CD14-positive monocyte (primary cell): ENCODE data around the gene SYTL2. TPM values are rescaled to one million over a fixed set of nuclear protein-coding genes. Genes with fewer than 3 reads are reported as not detected.

ENCODE experiments used
- DNase-seq, 3 donors: peaks; one replicate each; pipeline ENCODE4 v3.0.0-alpha.2; 2011 to 2022
- H2AFZ ChIP-seq: 2 replicates; pipeline ENCODE4 v1.6.0; 2012; ENCODE audit warnings: mild to moderate bottlenecking, low read depth, low read length, inconsistent platforms; ENCODE audit not compliant: insufficient read depth, poor library complexity, severe bottlenecking
- H3K27ac ChIP-seq, 2 donors: 1 replicate in 1 of 2; 2 replicates in 1 of 2; pipeline ENCODE4 v1.5.1; 2012 to 2013; ENCODE audit warnings: low read length in 2 of 2, control low read depth in 1 of 2, inconsistent platforms in 1 of 2, low read depth in 1 of 2, mild to moderate bottlenecking in 1 of 2
- H3K27me3 ChIP-seq, 2 donors: one replicate each; pipeline versions ENCODE4 v1.6.0 to v1.6.1; 2011 to 2013; ENCODE audit warnings: low read length in 2 of 2; ENCODE audit not compliant: control insufficient read depth in 2 of 2, insufficient read depth in 2 of 2
- H3K36me3 ChIP-seq, 2 donors: replicated peaks in 1 of 2; 1 replicate in 1 of 2; 2 replicates in 1 of 2; pipeline versions ENCODE4 v1.5.1 to v1.6.1; 2012 to 2013; ENCODE audit warnings: low read length in 2 of 2, control low read depth in 1 of 2, inconsistent platforms in 1 of 2, mild to moderate bottlenecking in 1 of 2; ENCODE audit not compliant: insufficient read depth in 2 of 2, control insufficient read depth in 1 of 2
- H3K4me1 ChIP-seq, 2 donors: 1 replicate in 1 of 2; 2 replicates in 1 of 2; pipeline versions ENCODE4 v1.5.1 to v1.6.1; 2012 to 2013; ENCODE audit warnings: low read length in 2 of 2, control low read depth in 1 of 2, inconsistent platforms in 1 of 2, mild to moderate bottlenecking in 1 of 2, moderate library complexity in 1 of 2; ENCODE audit not compliant: insufficient read depth in 2 of 2, control insufficient read depth in 1 of 2
- H3K4me2 ChIP-seq: replicated peaks from 2 replicates; pipeline ENCODE3; 2012; ENCODE audit warnings: low read length, moderate library complexity, mild to moderate bottlenecking; ENCODE audit not compliant: poor library complexity, severe bottlenecking; ENCODE audit errors: extremely low read depth
- H3K4me3 ChIP-seq, 3 experiments: fragments of 200-600 bp in 1 of 3; sonication (generic) in 1 of 3; replicated peaks in 1 of 3; 1 replicate in 2 of 3; 2 replicates in 1 of 3; pipeline ENCODE4 v1.5.1; 2011 to 2013; ENCODE audit warnings: low read length in 3 of 3, mild to moderate bottlenecking in 3 of 3, control low read depth in 2 of 3, low read depth in 2 of 3, inconsistent platforms in 1 of 3, moderate library complexity in 1 of 3
- H3K79me2 ChIP-seq: 2 replicates; pipeline ENCODE4 v1.6.0; 2012; ENCODE audit warnings: mild to moderate bottlenecking, control low read depth, inconsistent platforms, low read length, moderate library complexity; ENCODE audit not compliant: insufficient read depth
- H3K9ac ChIP-seq: 2 replicates; pipeline ENCODE4 v1.6.0; 2017; ENCODE audit warnings: low read length, mild to moderate bottlenecking; ENCODE audit not compliant: insufficient read depth, poor library complexity, severe bottlenecking
- H3K9me3 ChIP-seq, 2 donors: replicated peaks in 1 of 2; 1 replicate in 1 of 2; 2 replicates in 1 of 2; pipeline versions ENCODE4 v1.5.1 to v1.6.1; 2012 to 2013; ENCODE audit warnings: low read length in 2 of 2, control low read depth in 1 of 2; ENCODE audit not compliant: control insufficient read depth in 1 of 2, insufficient read depth in 1 of 2
- H4K20me1 ChIP-seq: 2 replicates; pipeline ENCODE4 v1.6.0; 2012; ENCODE audit warnings: mild to moderate bottlenecking, low read length, control low read depth, moderate library complexity; ENCODE audit not compliant: insufficient read depth
- H3K27ac Mint-ChIP-seq, 7 donors: one replicate each; pipeline ENCODE4 v1.8.0; 2020; ENCODE audit warnings: mild to moderate bottlenecking in 7 of 7, mixed read lengths in 7 of 7, moderate library complexity in 6 of 7, inconsistent platforms in 2 of 7
- H3K27me3 Mint-ChIP-seq, 3 donors: one replicate each; pipeline ENCODE4 v1.8.0; 2021 to 2022; ENCODE audit warnings: low read depth in 3 of 3, mild to moderate bottlenecking in 3 of 3, mixed read lengths in 3 of 3, moderate library complexity in 3 of 3, inconsistent platforms in 1 of 3
- H3K36me3 Mint-ChIP-seq, 2 donors: one replicate each; pipeline ENCODE4 v1.8.0; 2020; ENCODE audit warnings: mixed read lengths in 2 of 2, inconsistent platforms in 1 of 2, mild to moderate bottlenecking in 1 of 2
- H3K4me1 Mint-ChIP-seq: one replicate; pipeline ENCODE4 v1.8.0; 2020; ENCODE audit warnings: mild to moderate bottlenecking, mixed read lengths
- H3K4me3 Mint-ChIP-seq, 2 donors: one replicate each; pipeline ENCODE4 v1.8.0; 2020; ENCODE audit warnings: mild to moderate bottlenecking in 2 of 2, mixed read lengths in 2 of 2, moderate library complexity in 1 of 2
- H3K9me3 Mint-ChIP-seq, 7 donors: one replicate each; pipeline ENCODE4 v1.8.0; 2020 to 2022; ENCODE audit warnings: mixed read lengths in 7 of 7, mild to moderate bottlenecking in 6 of 7, moderate library complexity in 6 of 7, inconsistent platforms in 2 of 7
- CTCF ChIP-seq: fragments of 200-600 bp; IDR thresholded peaks from one replicate; pipeline ENCODE4 v1.8.0; 2022; ENCODE audit warnings: antibody characterized with exemption, mild to moderate bottlenecking
- WGBS: methylation state at CpG from one replicate; pipeline ENCODE4 v1.1.5; 2013; ENCODE audit warnings: missing lambda C conversion rate; ENCODE audit not compliant: insufficient coverage; 5-methylcytosine and 5-hydroxymethylcytosine counted together
- intact Hi-C, 2 donors: fragments of 100-400 bp; cut with micrococcal nuclease; formaldehyde crosslinking; loops; one replicate each; pipeline versions ENCODE4 v1.15.0 to v1.15.1; 2023
- polyA plus RNA-seq, 3 donors: library from polyadenylated mRNA; depleted of rRNA in 1 of 3; unstranded in 2 of 3; stranded (reverse) in 1 of 3; fragments of 300-500 nt in 2 of 3; fragments of >200 nt in 1 of 3; fragmentation: Illumina TruSeq in 2 of 3; gene quantifications; 1 replicate in 2 of 3; 2 replicates in 1 of 3; pipeline ENCODE4 v1.2.3, GENCODE V29; 2012 to 2021

SYTL2 gene
- polyA plus RNA-seq, 3 donors: 0.30 to 0.48 (median 0.34) TPM

- no peak for TF ChIP-seq CTCF
- Histone ChIP-seq H3K79me2 (no peaks in the 10 kb centered on the region), H3K9me3 (no peaks in the 10 kb centered on the region), H3K4me3 (no peak overlapping the region), H3K9ac (no peak overlapping the region), H3K27ac (no peak overlapping the region), H2AFZ (no peak overlapping the region), H3K27me3 (no peaks in the 10 kb centered on the region), H3K36me3 (no peaks in the 10 kb centered on the region), H3K4me2 (no peak overlapping the region), H4K20me1 (no peaks in the 10 kb centered on the region), H3K4me1 (no peaks in the 10 kb centered on the region)
- no peak for DNase-seq
- Mint-ChIP-seq H3K4me1 (peaks cover 5% of the 10 kb centered on the region), H3K27ac (no peak overlapping the region), H3K9me3 (no peaks in the 10 kb centered on the region), H3K36me3 (no peaks in the 10 kb centered on the region), H3K27me3 (peaks cover 0 to 1% (median 0%) of the 10 kb centered on the region in 3 donors), H3K4me3 (no peak overlapping the region)
- intact Hi-C loops: no loop called here
- no CpG with 5 or more reads among the region's 1 CpG for WGBS
Measured at GRCh38 chr11:85828640-85828978, 17.7 kb upstream of the SYTL2 start.

- intact Hi-C loops: no loop called here
Measured at GRCh38 chr11:85827748-85828639, 17.1 kb upstream of the SYTL2 start.

More at GRCh38 chr11:85827748-85828639, 17.1 kb upstream of the SYTL2 start:
- no peaks in the 10 kb centered on the region for H3K4me1 ChIP-seq
- H3K9ac ChIP-seq: no peak overlapping the region
- Mint-ChIP-seq H3K9me3 (no peaks in the 10 kb centered on the region), H3K4me3 (no peak overlapping the region), H3K27me3 (peaks cover 0 to 1% (median 0%) of the 10 kb centered on the region in 3 donors), H3K36me3 (no peaks in the 10 kb centered on the region), H3K27ac (no peak overlapping the region), H3K4me1 (peaks cover 5% of the 10 kb centered on the region)
- no peak for TF ChIP-seq CTCF
- DNase-seq: no peak
- no peaks in the 10 kb centered on the region for H3K27me3 ChIP-seq
- H3K9me3 ChIP-seq: no peaks in the 10 kb centered on the region
- no peak overlapping the region for H2AFZ ChIP-seq
- no peak overlapping the region for H3K27ac ChIP-seq
- no peak overlapping the region for H3K4me2 ChIP-seq
- H3K4me3 ChIP-seq: no peak overlapping the region
- no peaks in the 10 kb centered on the region for H3K36me3 ChIP-seq
- H3K79me2 ChIP-seq: no peaks in the 10 kb centered on the region
- WGBS: no CpG with 5 or more reads among the region's 2 CpGs
- no peaks in the 10 kb centered on the region for H4K20me1 ChIP-seq
